ENCODE data around the gene EEPD1.

EEPD1 gene

DNA sequence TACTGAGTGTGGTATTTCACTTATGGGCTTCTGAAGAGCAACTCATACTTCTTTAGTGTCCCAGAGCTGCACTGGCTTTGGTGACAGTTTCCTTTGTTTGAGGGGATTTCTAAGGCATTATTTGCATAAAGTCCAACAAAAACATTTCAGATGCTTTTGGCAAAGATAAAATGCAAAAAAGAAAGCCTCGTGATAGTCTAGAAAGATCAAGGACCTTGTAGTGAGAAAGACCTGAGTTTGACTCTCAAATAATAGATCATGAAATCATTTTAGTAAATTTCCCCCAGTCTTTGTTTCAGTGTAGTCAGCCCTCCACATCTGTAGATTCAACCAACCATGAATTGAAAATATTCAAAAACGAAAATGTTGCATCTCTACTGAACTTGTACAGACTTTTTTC, 107.4 kb downstream of the EEPD1 start:
- DNase-seq (ENCODE audit: low read depth, low spot score) = no peak
- Histone ChIP-seq H3K9me3 (ENCODE audit: low read depth, low read length) (no peaks in the 10 kb centered on the region), H3K9ac (ENCODE audit: insufficient read length) (no peak overlapping the region), H3K36me3 (ENCODE audit: insufficient read depth, low read length) (no peaks in the 10 kb centered on the region), H3K4me3 (no peak overlapping the region), H3K27ac (no peak overlapping the region)
- TF ChIP-seq POLR2AphosphoS5 (IDR thresholded peaks at IDR 0.05; ENCODE audit: borderline replicate concordance, low read depth, low read length) (no peak), FOXP2 (optimal IDR thresholded peaks at IDR 0.05; ENCODE audit: control extremely low read depth, extremely low read length, insufficient read depth) (no peak), EZH2 (IDR thresholded peaks at IDR 0.05) (no peak)

DNA sequence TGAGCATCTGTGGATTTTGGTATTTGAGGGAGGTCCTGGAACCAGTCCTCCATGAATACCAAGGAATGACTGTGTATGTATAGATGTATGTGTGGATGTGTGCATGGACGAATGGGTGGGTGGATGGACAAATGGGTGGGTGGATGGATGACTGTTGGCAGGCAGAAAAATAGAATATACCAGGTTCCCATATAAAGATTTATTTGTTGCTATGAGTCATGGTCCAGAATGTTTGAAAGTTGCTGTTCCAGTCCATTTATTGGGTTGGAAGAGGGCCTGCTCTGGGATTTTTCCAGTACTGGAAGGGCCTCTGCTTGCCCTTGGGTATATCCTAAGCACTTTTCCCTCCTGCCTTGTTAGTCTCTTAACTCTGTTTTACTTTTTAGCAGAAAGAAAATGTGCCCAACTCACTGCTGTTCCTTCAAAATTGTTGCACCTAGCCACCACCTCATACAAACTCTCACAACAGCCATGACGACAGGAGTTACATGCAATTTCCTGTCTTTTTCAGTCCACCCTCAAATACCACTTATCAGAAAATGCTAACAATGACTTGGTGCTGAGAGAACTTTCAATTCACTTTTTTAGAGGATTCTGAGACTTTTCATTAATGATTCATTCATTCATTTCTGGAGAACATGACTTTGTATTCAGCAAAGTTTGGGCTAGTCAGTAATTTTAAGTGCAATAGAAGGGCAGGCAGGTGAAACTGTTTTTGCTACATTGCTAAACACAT, 108.1 kb downstream of the EEPD1 start:
- no peak for TF ChIP-seq FOXP2 (optimal IDR thresholded peaks at IDR 0.05; ENCODE audit: control extremely low read depth, extremely low read length, insufficient read depth)
- no peak for TF ChIP-seq POLR2AphosphoS5 (IDR thresholded peaks at IDR 0.05; ENCODE audit: borderline replicate concordance, low read depth, low read length)
- no peak for TF ChIP-seq EZH2 (IDR thresholded peaks at IDR 0.05)
- H3K9ac ChIP-seq (ENCODE audit: insufficient read length) = no peak overlapping the region
- no peaks in the 10 kb centered on the region for H3K36me3 ChIP-seq (ENCODE audit: insufficient read depth, low read length)
- DNase-seq (ENCODE audit: low read depth, low spot score) = no peak
- H3K4me3 ChIP-seq = no peak overlapping the region
- no peak overlapping the region for H3K27ac ChIP-seq
- H3K9me3 ChIP-seq (ENCODE audit: low read depth, low read length) = no peaks in the 10 kb centered on the region

DNA sequence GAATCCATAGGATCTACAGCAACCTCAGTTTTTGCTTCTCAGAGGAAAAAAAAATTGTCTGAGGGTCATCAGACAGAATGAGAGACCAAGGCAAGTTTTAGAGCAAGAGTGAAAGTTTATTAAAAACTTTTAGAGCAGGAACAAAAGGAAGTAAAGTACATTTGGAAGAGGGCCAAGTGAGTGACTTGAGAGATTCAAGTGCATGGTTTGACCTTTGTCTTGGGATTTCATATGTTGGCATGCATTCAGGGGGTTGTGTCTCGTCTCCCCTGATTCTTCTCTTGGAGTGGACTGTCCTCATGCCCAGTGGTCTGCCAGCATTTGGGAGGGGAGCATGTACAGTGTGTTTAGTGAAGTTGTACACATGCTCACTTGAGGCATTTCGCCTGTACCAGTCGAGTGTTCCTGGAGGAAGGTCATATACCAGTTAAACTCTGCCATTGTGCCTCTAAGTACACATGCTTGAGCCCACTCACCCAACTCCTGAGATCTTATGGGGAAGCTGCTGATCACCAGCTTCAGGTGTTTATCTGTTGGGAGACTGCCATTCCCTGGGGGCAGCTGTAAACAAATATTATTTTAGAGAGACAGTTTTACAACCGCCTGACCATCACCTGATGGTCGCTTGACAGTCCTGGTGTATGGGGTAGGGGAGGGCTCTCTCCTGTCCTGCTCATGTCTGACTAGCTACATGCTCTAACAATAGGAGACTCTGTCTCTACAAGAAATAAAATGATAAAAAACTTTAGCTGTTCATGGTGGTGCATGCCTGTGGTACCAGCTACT, 109.4 kb downstream of the EEPD1 start:
- TF ChIP-seq FOXP2 (optimal IDR thresholded peaks at IDR 0.05; ENCODE audit: control extremely low read depth, extremely low read length, insufficient read depth) (no peak), POLR2AphosphoS5 (IDR thresholded peaks at IDR 0.05; ENCODE audit: borderline replicate concordance, low read depth, low read length) (no peak), EZH2 (IDR thresholded peaks at IDR 0.05) (no peak)
- Histone ChIP-seq H3K9ac (ENCODE audit: insufficient read length) (no peak overlapping the region), H3K36me3 (ENCODE audit: insufficient read depth, low read length) (no peaks in the 10 kb centered on the region), H3K4me3 (no peak overlapping the region), H3K9me3 (ENCODE audit: low read depth, low read length) (no peaks in the 10 kb centered on the region), H3K27ac (no peak overlapping the region)
- DNase-seq (ENCODE audit: low read depth, low spot score) = no peak

DNA sequence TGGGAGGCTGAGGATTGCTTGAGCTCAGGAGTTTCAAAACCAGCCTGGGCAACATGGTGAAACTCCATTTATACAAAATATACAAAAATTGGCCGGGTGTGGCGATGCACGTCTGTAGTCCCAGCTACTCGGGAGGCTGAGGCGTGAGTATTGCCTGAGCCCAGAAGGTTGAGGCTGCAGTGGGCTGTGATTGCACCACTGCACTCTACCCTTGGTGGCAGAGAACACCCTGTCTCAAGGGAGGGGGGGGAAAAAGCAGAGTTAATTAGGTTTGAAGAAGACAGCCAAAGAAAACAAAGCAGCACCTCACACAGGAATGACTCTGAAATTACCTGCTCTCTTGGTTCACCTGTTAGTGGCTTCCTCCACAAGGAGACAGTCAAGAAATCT, 110.0 kb downstream of the EEPD1 start:
- no peak for TF ChIP-seq EZH2 (IDR thresholded peaks at IDR 0.05)
- TF ChIP-seq FOXP2 (optimal IDR thresholded peaks at IDR 0.05; ENCODE audit: control extremely low read depth, extremely low read length, insufficient read depth) = no peak
- no peak for TF ChIP-seq POLR2AphosphoS5 (IDR thresholded peaks at IDR 0.05; ENCODE audit: borderline replicate concordance, low read depth, low read length)
- DNase-seq (ENCODE audit: low read depth, low spot score) = no peak
- Histone ChIP-seq H3K4me3 (no peak overlapping the region), H3K9ac (ENCODE audit: insufficient read length) (no peak overlapping the region), H3K9me3 (ENCODE audit: low read depth, low read length) (no peaks in the 10 kb centered on the region), H3K36me3 (ENCODE audit: insufficient read depth, low read length) (no peaks in the 10 kb centered on the region), H3K27ac (no peak overlapping the region)

DNA sequence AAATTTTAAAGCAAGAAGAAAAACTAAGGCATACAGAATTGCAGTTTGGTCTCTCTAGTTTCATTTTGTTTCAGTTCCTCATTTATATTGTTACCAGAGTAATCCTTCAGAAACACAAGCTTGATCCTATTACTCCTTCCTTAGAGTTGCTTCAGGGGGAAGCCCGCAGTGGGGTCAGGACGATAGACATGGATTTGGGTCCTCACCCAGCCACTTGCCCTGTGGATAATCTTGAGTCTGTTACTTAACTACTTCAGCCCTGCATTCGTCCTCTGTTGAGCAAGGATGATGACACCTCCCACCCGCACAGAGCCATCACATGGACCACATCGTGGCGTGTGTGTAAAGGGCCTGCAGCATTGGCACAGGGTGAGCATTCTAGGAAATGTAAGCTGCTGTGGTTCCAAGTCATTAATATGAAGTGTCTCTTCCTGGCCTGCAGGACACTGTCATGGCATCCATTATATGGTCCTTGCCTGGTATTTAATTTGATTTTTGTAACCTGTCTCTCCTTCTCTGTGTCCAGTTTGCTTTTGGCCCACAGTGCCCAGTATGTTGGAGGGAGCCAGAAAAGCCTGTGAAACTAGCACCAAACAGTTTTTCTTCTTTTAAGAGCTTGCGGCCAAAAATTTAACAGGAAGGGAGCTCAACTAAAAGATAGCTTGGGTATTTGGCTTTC, 111.2 kb downstream of the EEPD1 start:
- no peak overlapping the region for H3K27ac ChIP-seq
- H3K4me3 ChIP-seq = no peak overlapping the region
- no peak for DNase-seq (ENCODE audit: low read depth, low spot score)
- no peaks in the 10 kb centered on the region for H3K36me3 ChIP-seq (ENCODE audit: insufficient read depth, low read length)
- TF ChIP-seq EZH2 (IDR thresholded peaks at IDR 0.05) (no peak), FOXP2 (optimal IDR thresholded peaks at IDR 0.05; ENCODE audit: control extremely low read depth, extremely low read length, insufficient read depth) (no peak), POLR2AphosphoS5 (IDR thresholded peaks at IDR 0.05; ENCODE audit: borderline replicate concordance, low read depth, low read length) (no peak)
- H3K9me3 ChIP-seq (ENCODE audit: low read depth, low read length) = no peaks in the 10 kb centered on the region
- no peak overlapping the region for H3K9ac ChIP-seq (ENCODE audit: insufficient read length)

DNA sequence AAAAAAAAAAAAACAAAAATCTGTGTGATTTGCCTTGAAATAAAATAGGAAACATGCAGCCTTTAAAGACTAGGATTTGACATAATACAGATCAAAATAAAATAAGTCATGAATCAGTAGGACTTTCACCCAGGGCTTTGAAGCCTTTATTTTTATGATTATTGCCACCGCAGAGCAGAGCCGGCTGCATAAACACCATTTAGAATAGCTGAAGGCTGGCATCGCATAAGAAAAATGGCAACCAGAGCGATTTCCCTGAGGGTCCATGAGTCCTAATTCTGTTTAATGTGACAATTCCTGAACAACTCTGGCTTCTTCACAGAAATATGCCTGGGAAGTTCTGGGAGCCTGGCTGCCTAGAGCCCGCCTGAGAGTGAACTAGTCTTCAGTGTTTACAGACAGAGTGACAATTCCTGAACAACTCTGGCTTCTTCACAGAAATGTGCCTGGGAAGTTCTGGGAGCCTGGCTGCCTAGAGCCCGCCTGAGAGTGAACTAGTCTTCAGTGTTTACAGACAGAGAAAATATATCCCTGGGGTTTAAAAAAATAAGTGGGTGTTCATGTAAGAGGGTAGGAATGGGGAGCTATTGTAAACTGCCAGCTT, 112.0 kb downstream of the EEPD1 start:
- no peak overlapping the region for H3K9ac ChIP-seq (ENCODE audit: insufficient read length)
- H3K36me3 ChIP-seq (ENCODE audit: insufficient read depth, low read length) = no peaks in the 10 kb centered on the region
- DNase-seq (ENCODE audit: low read depth, low spot score) = no peak
- no peak overlapping the region for H3K27ac ChIP-seq
- no peak overlapping the region for H3K4me3 ChIP-seq
- no peak for TF ChIP-seq POLR2AphosphoS5 (IDR thresholded peaks at IDR 0.05; ENCODE audit: borderline replicate concordance, low read depth, low read length)
- no peaks in the 10 kb centered on the region for H3K9me3 ChIP-seq (ENCODE audit: low read depth, low read length)

DNA sequence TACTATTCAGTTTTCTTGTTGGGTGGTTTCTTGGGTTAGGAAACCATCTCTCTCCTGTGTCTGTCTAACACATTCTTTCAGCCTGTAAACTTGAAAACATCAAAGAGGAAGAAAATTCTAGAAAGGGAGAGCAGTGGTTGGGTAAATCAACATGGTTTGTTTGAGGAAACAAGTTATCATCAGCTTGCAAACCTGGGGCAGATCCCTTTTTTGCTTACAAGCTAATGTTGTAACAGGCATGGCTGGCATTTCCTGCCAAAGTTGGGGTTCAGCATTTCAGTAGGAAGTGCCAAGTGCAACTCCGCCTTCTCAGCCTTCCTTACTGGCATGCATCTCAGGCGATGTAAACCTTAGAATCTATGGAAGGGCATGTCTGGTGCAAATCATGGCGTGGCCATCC, 112.6 kb downstream of the EEPD1 start:
- no peaks in the 10 kb centered on the region for H3K9me3 ChIP-seq (ENCODE audit: low read depth, low read length)
- DNase-seq (ENCODE audit: low read depth, low spot score) = no peak
- H3K36me3 ChIP-seq (ENCODE audit: insufficient read depth, low read length) = no peaks in the 10 kb centered on the region
- H3K9ac ChIP-seq (ENCODE audit: insufficient read length) = no peak overlapping the region
- H3K27ac ChIP-seq = no peak overlapping the region
- TF ChIP-seq POLR2AphosphoS5 (IDR thresholded peaks at IDR 0.05; ENCODE audit: borderline replicate concordance, low read depth, low read length) (no peak), FOXP2 (optimal IDR thresholded peaks at IDR 0.05; ENCODE audit: control extremely low read depth, extremely low read length, insufficient read depth) (no peak), EZH2 (IDR thresholded peaks at IDR 0.05) (no peak)
- H3K4me3 ChIP-seq = no peak overlapping the region

DNA sequence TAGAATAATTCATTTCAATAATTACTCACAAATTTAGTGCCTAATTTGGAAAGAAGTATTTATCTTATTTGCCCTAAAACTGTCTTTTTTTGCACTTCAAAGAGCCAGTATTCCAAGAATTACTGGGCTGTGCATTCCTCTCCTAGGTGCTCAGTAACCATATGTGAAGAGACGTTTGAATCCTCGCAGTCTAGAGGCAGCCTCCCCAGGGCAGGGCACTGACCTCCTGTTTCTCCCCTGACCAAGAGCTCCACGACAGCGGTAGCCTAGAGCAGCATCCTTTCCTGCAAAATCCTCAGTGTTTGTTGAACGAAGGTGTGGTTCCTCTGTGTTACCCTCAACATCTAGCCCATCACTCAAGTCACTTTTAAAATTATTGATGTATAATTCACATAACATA, 113.1 kb downstream of the EEPD1 start:
- TF ChIP-seq EZH2 (IDR thresholded peaks at IDR 0.05) (no peak), FOXP2 (optimal IDR thresholded peaks at IDR 0.05; ENCODE audit: control extremely low read depth, extremely low read length, insufficient read depth) (no peak), POLR2AphosphoS5 (IDR thresholded peaks at IDR 0.05; ENCODE audit: borderline replicate concordance, low read depth, low read length) (no peak)
- no peak overlapping the region for H3K27ac ChIP-seq
- H3K36me3 ChIP-seq (ENCODE audit: insufficient read depth, low read length) = no peaks in the 10 kb centered on the region
- H3K9me3 ChIP-seq (ENCODE audit: low read depth, low read length) = no peaks in the 10 kb centered on the region
- no peak for DNase-seq (ENCODE audit: low read depth, low spot score)
- H3K9ac ChIP-seq (ENCODE audit: insufficient read length) = no peak overlapping the region
- no peak overlapping the region for H3K4me3 ChIP-seq

Measured in SK-N-MC (cell line).